A549 (cell line): ENCODE measurements around the gene ARFRP1. TPM values are rescaled to one million over a fixed set of nuclear protein-coding genes. Genes with fewer than 3 reads are reported as not detected.

Source experiments
- ATAC-seq, 2 experiments: fragments of 200-7000 bp in 1 of 2; fragments of >200 bp in 1 of 2; cut with Nextera tagmentation in 1 of 2; cut with Tn5 transposase in 1 of 2; 3 replicates each; pipeline versions ENCODE4 v1.8.0 to v1.9.1; 2018 to 2020; ENCODE audit warnings: mild to moderate bottlenecking in 1 of 2, moderate library complexity in 1 of 2
- CTCF ChIA-PET: fragments of 300-600 bp; sonication (Branson Sonifier 250); formaldehyde crosslinking; extraction: SDS; loops from one replicate; lab custom pipeline; 2021; ENCODE audit warnings: antibody characterized with exemption, inconsistent platforms; lab: Yijun Ruan, JAX
- POLR2A ChIA-PET: fragments of 350-600 bp; formaldehyde crosslinking; extraction: SDS; loops from one replicate; lab custom pipeline; 2021; ENCODE audit warnings: antibody characterized with exemption, inconsistent platforms; lab: Yijun Ruan, JAX
- DNase-seq, 2 experiments: peaks; one replicate each; pipeline versions ENCODE4 v3.0.0 to v3.0.0-alpha.2; 2011 to 2016; ENCODE audit warnings: low read depth in 1 of 2, low spot score in 1 of 2
- FAIRE-seq: peaks from 2 replicates; lab custom pipeline; 2011; peaks lifted over from hg19 to GRCh38; lab: Jason Lieb, UNC
- H3K27ac ChIP-seq, 2 experiments: fragments of >200 bp; sonication (Bioruptor Twin); formaldehyde crosslinking; 3 replicates each; pipeline ENCODE4 v1.5.1; 2016 to 2017
- H3K4me1 ChIP-seq: fragments of >200 bp; sonication (Bioruptor Twin); formaldehyde crosslinking; 3 replicates; pipeline ENCODE4 v1.6.1; 2016
- H3K4me2 ChIP-seq: fragments of >200 bp; sonication (Bioruptor Twin); formaldehyde crosslinking; 3 replicates; pipeline ENCODE4 v1.6.1; 2016
- H3K4me3 ChIP-seq: fragments of >200 bp; sonication (Bioruptor Twin); formaldehyde crosslinking; 3 replicates; pipeline ENCODE4 v1.5.1; 2016
- H3K9me3 ChIP-seq: fragments of >200 bp; sonication (Bioruptor Twin); formaldehyde crosslinking; 3 replicates; pipeline ENCODE4 v1.6.1; 2016
- CBX8 ChIP-seq: fragments of 200-600 bp; sonication (generic); IDR thresholded peaks from 2 replicates; pipeline ENCODE4 v1.6.1; 2016
- E2F6 ChIP-seq: IDR thresholded peaks from 2 replicates; pipeline ENCODE4 v1.6.1; 2012; ENCODE audit warnings: low read depth, borderline replicate concordance
- EP300 ChIP-seq, 2 experiments: fragments of >200 bp; sonication (Bioruptor Twin); formaldehyde crosslinking; IDR thresholded peaks; 2 replicates in 1 of 2; 3 replicates in 1 of 2; pipeline ENCODE4 v1.6.1; 2016 to 2017
- FOSL2 ChIP-seq, 2 experiments: fragments of 450-650 bp in 1 of 2; fragments of >200 bp in 1 of 2; sonication (Bioruptor Twin) in 1 of 2; formaldehyde crosslinking; IDR thresholded peaks; 2 replicates each; pipeline versions ENCODE4 v1.5.0 to v1.6.1; 2016 to 2020; ENCODE audit warnings: mild to moderate bottlenecking in 1 of 2, moderate library complexity in 1 of 2
- HDAC2 ChIP-seq: fragments of 200-600 bp; sonication (generic); IDR thresholded peaks from 2 replicates; pipeline ENCODE4 v1.6.1; 2016
- JUN ChIP-seq, 2 experiments: fragments of >200 bp; sonication (Bioruptor Twin); formaldehyde crosslinking; IDR thresholded peaks; 2 replicates in 1 of 2; 3 replicates in 1 of 2; pipeline ENCODE4 v1.6.1; 2016 to 2017
- KDM1A ChIP-seq: fragments of 200-600 bp; sonication (generic); IDR thresholded peaks from 2 replicates; pipeline ENCODE4 v1.6.1; 2016; ENCODE audit warnings: low read depth, mild to moderate bottlenecking
- MAX ChIP-seq: IDR thresholded peaks from 2 replicates; pipeline ENCODE4 v1.6.1; 2012
- NFE2L2 ChIP-seq: fragments of 150-350 bp; conservative IDR thresholded peaks from 2 replicates; pipeline ENCODE4 v1.6.1; 2014; ENCODE audit warnings: low read length
- NPAS2 ChIP-seq: fragments of 250-450 bp; sonication (Bioruptor Pico); IDR thresholded peaks from 2 replicates; pipeline ENCODE4 v1.8.0; 2022; ENCODE audit warnings: mild to moderate bottlenecking, moderate library complexity, borderline replicate concordance
- PHF8 ChIP-seq: fragments of 200-600 bp; sonication (generic); IDR thresholded peaks from 2 replicates; pipeline ENCODE4 v1.6.1; 2016; ENCODE audit warnings: low read depth, mild to moderate bottlenecking, antibody characterized with exemption, moderate library complexity, borderline replicate concordance
- POLR2A ChIP-seq: IDR thresholded peaks from 2 replicates; pipeline ENCODE4 v1.6.1; 2012; ENCODE audit warnings: mild to moderate bottlenecking, low read length
- RARB ChIP-seq: fragments of 250-450 bp; sonication (Bioruptor Pico); IDR thresholded peaks from 2 replicates; pipeline ENCODE4 v1.8.0; 2021; ENCODE audit warnings: mild to moderate bottlenecking, moderate library complexity
- TP53 ChIP-seq: fragments of 250-450 bp; sonication (Bioruptor Pico); IDR thresholded peaks from 2 replicates; pipeline ENCODE4 v1.5.0; 2021; ENCODE audit warnings: mild to moderate bottlenecking, moderate library complexity
- ZC3H11A ChIP-seq: fragments of 450-650 bp; IDR thresholded peaks from 2 replicates; pipeline ENCODE4 v1.6.1; 2014; ENCODE audit warnings: antibody characterized with exemption, mild to moderate bottlenecking
- ZFP36 ChIP-seq: fragments of 450-650 bp; IDR thresholded peaks from 2 replicates; pipeline ENCODE4 v1.6.1; 2014; ENCODE audit warnings: borderline replicate concordance; ENCODE audit not compliant: partially characterized antibody
- ZNF302 ChIP-seq: fragments of 250-450 bp; sonication (Bioruptor Pico); IDR thresholded peaks from 2 replicates; pipeline ENCODE4 v1.9.0; 2021; ENCODE audit warnings: inconsistent platforms, mild to moderate bottlenecking, moderate library complexity
- ZSCAN20 ChIP-seq: fragments of 250-450 bp; sonication (Bioruptor Pico); IDR thresholded peaks from 2 replicates; pipeline ENCODE4 v1.8.0; 2022; ENCODE audit warnings: mild to moderate bottlenecking, moderate library complexity
- WGBS: methylation state at CpG from one replicate; pipeline ENCODE4 v1.1.6; 2017; ENCODE audit errors: missing lambda C conversion rate; 5-methylcytosine and 5-hydroxymethylcytosine counted together
- polyA plus RNA-seq, 4 experiments: library from polyadenylated mRNA; depleted of rRNA in 3 of 4; stranded (reverse); fragments of >200 nt; fragmentation: RNase III in 1 of 4; extraction: RNeasy Plus Mini Kit Qiagen cat#74134 plus additional on column Dnase treatment in 1 of 4; gene quantifications; 2 replicates in 3 of 4; 3 replicates in 1 of 4; pipeline ENCODE4 v1.2.3, GENCODE V29; 2011 to 2017

ARFRP1 gene
- polyA plus RNA-seq, 2 of the 4 experiments (the other 2 are of a cell fraction): 25.1 to 29.7 TPM

GRCh38 chr20:63687419-63688178 lies 20.2 kb downstream of the ARFRP1 start:
- Histone ChIP-seq H3K9me3 (no peaks in the 10 kb centered on the region), H3K4me2 (peak overlapping the region; percentile 26; the same call in 2 of the 3 replicates), H3K4me3 (no peak overlapping the region), H3K4me1 (peaks cover 45% of the 10 kb centered on the region), H3K27ac (peak overlapping the region; percentile 21 to 83; a peak in 4 of 6 replicates)
- DNase-seq: no peak
- WGBS: 97% methylated on average over 12 of the region's 29 CpGs
- ATAC-seq: no peak
- no peak for TF ChIP-seq TP53 (CRISPR knock-in tag)
- no peak for TF ChIP-seq JUN (IDR thresholded peaks at IDR 0.05)
- FAIRE-seq: no peak
- ChIA-PET CTCF (interaction anchor here (0.6 to 2.8 kb wide), 5 partner anchors 10 to 176 kb away, joined by 3 to 8 read pairs (median 3); partner anchors contain the start of gene PTK6), POLR2A (interaction anchor here (0.6 to 0.9 kb wide), 2 partner anchors 11 to 177 kb away, joined by 3 read pairs; partner anchors contain the start of gene TPD52L2)

- ChIA-PET POLR2A (interaction anchor here (0.6 kb wide), 2 partner anchors 12 to 178 kb away, joined by 3 read pairs; partner anchors contain the start of gene TPD52L2), CTCF (interaction anchor here (0.8 kb wide), 2 partner anchors 11 to 149 kb away, joined by 3 read pairs; no protein-coding TSS in a partner anchor)
- H3K4me2 ChIP-seq: peak overlapping the region; percentile 26
- H3K27ac ChIP-seq: peak overlapping the region; percentile 47 to 83
- DNase-seq (peak in 1 of 2 experiments; percentile 69), FAIRE-seq (no peak), ATAC-seq (peak in 1 of 2 experiments; percentile 7; a peak in 3 of 6 replicates)
- WGBS: 62% methylated on average over 41 of the region's 45 CpGs
- H3K9me3 ChIP-seq: no peaks in the 10 kb centered on the region
- no peak overlapping the region for H3K4me3 ChIP-seq
- TF ChIP-seq EP300 (IDR thresholded peaks at IDR 0.05) (peak in 1 of 2 experiments; percentile 19; a peak in 1 of 5 replicates), RARB (CRISPR knock-in tag) (no peak), E2F6 (no peak), POLR2A (peak; percentile 19; the same call in 1 of the 2 replicates), HDAC2 (no peak), MAX (peak; percentile 34)
- H3K4me1 ChIP-seq: peaks cover 47% of the 10 kb centered on the region
Observed at GRCh38 chr20:63686492-63687321, 21.1 kb downstream of the ARFRP1 start.

- ChIA-PET CTCF (no interaction called here), POLR2A (interaction anchor here (0.6 kb wide), 1 partner anchor 13 kb away, joined by 3 read pairs; no protein-coding TSS in a partner anchor)
- peak overlapping the region; percentile 26 for H3K4me2 ChIP-seq
- H3K4me1 ChIP-seq: peaks cover 46% of the 10 kb centered on the region
- TF ChIP-seq ZC3H11A: no peak
- TF ChIP-seq CBX8: no peak
- no peak for TF ChIP-seq PHF8
- TF ChIP-seq JUN (IDR thresholded peaks at IDR 0.05): no peak
- no peak for TF ChIP-seq ZFP36
- no peak for TF ChIP-seq ZSCAN20 (CRISPR knock-in tag)
- TF ChIP-seq ZNF302 (CRISPR knock-in tag): no peak
- no peak for TF ChIP-seq NPAS2
- no peak for TF ChIP-seq FOSL2 (IDR thresholded peaks at IDR 0.05)
- TF ChIP-seq FOSL2 (CRISPR knock-in tag; IDR thresholded peaks at IDR 0.05): no peak
- no peak for TF ChIP-seq NFE2L2
- no peak for TF ChIP-seq KDM1A
- H3K4me3 ChIP-seq: no peak overlapping the region
- 93% methylated on average over 16 of the region's 24 CpGs for WGBS
- no peak for ATAC-seq
- FAIRE-seq: no peak
- no peaks in the 10 kb centered on the region for H3K9me3 ChIP-seq
- peak overlapping the region; percentile 47 to 83 for H3K27ac ChIP-seq
- DNase-seq: no peak
Observed at GRCh38 chr20:63686094-63686491, 21.7 kb downstream of the ARFRP1 start.
